Measurements from ENCODE around the gene ARHGAP6. TPM values are rescaled to one million over a fixed set of nuclear protein-coding genes. Genes with fewer than 3 reads are reported as not detected.

Gene ARHGAP6
- total RNA-seq, 1 experiment from 2014 or later = 0.10 TPM

DNA sequence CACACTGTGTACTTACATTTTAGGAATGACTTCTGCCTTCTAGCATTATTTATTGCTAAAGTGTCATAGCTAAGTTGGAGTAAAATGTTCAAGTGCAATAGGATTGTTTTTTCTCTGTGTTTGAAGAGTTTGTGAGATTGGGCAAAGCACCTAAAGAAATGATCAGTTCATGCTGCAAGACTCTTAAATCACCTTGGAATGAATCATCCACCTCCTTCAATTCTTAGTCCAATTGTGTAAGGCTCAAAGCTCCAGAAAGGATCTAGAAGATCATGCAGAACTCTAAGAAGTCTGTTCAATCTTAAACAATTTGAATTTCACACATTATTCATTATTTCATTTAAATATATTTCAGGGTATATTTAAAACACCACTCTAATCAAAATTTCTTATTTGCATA is 235.4 kb downstream of the ARHGAP6 start:
- no peak for DNase-seq (ENCODE audit: low read depth, low spot score)
- Histone ChIP-seq H3K9ac (ENCODE audit: low read length) (no peak overlapping the region), H3K4me3 (replicated peaks in 1 of 2; ENCODE audit: low read depth in 1 of 2, low read length in 2 of 2) (no peak overlapping the region), H3K4me1 (ENCODE audit: control insufficient read depth in 1 of 2, insufficient read depth in 2 of 2, low read length in 2 of 2) (no peaks in the 10 kb centered on the region), H4K20me1 (ENCODE audit: insufficient read depth) (no peaks in the 10 kb centered on the region), H3K27me3 (ENCODE audit: insufficient read depth, low read length) (peaks cover 3% of the 10 kb centered on the region; the same call in 1 of the 2 replicates), H3K27ac (ENCODE audit: low read depth, low read length) (no peak overlapping the region), H3K36me3 (ENCODE audit: control insufficient read depth in 1 of 2, insufficient read depth in 2 of 2, low read length in 2 of 2) (no peaks in the 10 kb centered on the region), H3K9me3 (ENCODE audit: control insufficient read depth in 1 of 2, insufficient read depth in 1 of 2, low read depth in 1 of 2, low read length in 2 of 2) (no peaks in the 10 kb centered on the region), H3K9me2 (ENCODE audit: insufficient read depth) (no peaks in the 10 kb centered on the region), H3K79me2 (ENCODE audit: insufficient read depth, low read length) (no peaks in the 10 kb centered on the region), H2AFZ (ENCODE audit: low read depth, low read length, poor library complexity, severe bottlenecking) (no peak overlapping the region), H3K4me2 (ENCODE audit: low read length) (no peak overlapping the region)
- TF ChIP-seq SP1 (IDR thresholded peaks at IDR 0.05; ENCODE audit: low read depth) = no peak
- no peak for TF ChIP-seq FOSL1 (IDR thresholded peaks at IDR 0.05; ENCODE audit: low read depth)
- TF ChIP-seq EZH2 (IDR thresholded peaks at IDR 0.05) = no peak
- TF ChIP-seq, protein P1, sequence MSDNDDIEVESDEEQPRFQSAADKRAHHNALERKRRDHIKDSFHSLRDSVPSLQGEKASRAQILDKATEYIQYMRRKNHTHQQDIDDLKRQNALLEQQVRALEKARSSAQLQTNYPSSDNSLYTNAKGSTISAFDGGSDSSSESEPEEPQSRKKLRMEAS (IDR thresholded peaks at IDR 0.05) = no peak
- TF ChIP-seq, protein P2, sequence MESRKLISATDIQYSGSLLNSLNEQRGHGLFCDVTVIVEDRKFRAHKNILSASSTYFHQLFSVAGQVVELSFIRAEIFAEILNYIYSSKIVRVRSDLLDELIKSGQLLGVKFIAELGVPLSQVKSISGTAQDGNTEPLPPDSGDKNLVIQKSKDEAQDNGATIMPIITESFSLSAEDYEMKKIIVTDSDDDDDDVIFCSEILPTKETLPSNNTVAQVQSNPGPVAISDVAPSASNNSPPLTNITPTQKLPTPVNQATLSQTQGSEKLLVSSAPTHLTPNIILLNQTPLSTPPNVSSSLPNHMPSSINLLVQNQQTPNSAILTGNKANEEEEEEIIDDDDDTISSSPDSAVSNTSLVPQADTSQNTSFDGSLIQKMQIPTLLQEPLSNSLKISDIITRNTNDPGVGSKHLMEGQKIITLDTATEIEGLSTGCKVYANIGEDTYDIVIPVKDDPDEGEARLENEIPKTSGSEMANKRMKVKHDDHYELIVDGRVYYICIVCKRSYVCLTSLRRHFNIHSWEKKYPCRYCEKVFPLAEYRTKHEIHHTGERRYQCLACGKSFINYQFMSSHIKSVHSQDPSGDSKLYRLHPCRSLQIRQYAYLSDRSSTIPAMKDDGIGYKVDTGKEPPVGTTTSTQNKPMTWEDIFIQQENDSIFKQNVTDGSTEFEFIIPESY (IDR thresholded peaks at IDR 0.05; ENCODE audit: extremely low read depth, insufficient replicate concordance, low read length) = no peak
- no peak for ATAC-seq
- POLR2A ChIA-PET = no interaction called here
- intact Hi-C loops (cut with micrococcal nuclease) = no loop called here
- no TSS peak for BruUV-seq (replicated peaks)
- CTCF ChIA-PET = no interaction called here
- RAD21 ChIA-PET (ENCODE audit: low non-redundant PET in 1 of 2, low total read pairs in 2 of 2, uncharacterized antibody in 2 of 2, unreplicated experiment in 2 of 2) = no interaction called here

DNA sequence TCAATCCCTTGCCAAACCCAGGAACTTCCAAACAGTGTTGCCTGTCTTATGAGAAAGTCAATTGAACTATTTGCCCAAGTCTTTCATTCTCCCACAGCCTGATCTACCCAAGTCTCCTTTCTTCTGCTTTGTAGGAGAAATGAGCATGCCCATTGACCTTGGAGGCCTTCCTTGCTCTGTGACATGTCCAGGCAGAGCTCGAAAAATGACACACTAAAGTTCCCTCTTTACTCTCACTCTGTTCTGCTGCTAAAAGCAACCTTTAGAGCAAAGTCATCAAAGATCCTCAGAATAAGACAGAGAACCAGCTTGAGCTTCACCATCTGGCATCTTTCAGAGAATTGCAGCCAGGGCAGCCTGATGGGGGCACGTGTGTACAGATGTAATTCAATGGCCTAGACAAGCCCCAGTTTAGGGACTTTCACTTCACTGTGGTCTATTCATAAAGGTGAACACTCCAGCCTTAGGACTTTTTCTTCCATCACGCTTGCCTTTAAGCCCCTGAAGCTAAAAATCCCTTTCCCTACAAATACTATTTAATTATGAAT is 236.1 kb downstream of the ARHGAP6 start:
- Histone ChIP-seq H3K4me2 (ENCODE audit: low read length) (no peak overlapping the region), H3K4me1 (ENCODE audit: control insufficient read depth in 1 of 2, insufficient read depth in 2 of 2, low read length in 2 of 2) (no peaks in the 10 kb centered on the region), H3K27me3 (ENCODE audit: insufficient read depth, low read length) (peaks cover 3% of the 10 kb centered on the region; the same call in 1 of the 2 replicates), H3K36me3 (ENCODE audit: control insufficient read depth in 1 of 2, insufficient read depth in 2 of 2, low read length in 2 of 2) (no peaks in the 10 kb centered on the region), H3K79me2 (ENCODE audit: insufficient read depth, low read length) (no peaks in the 10 kb centered on the region), H3K27ac (ENCODE audit: low read depth, low read length) (no peak overlapping the region), H3K9me3 (ENCODE audit: control insufficient read depth in 1 of 2, insufficient read depth in 1 of 2, low read depth in 1 of 2, low read length in 2 of 2) (no peaks in the 10 kb centered on the region), H3K9ac (ENCODE audit: low read length) (no peak overlapping the region), H2AFZ (ENCODE audit: low read depth, low read length, poor library complexity, severe bottlenecking) (no peak overlapping the region), H4K20me1 (ENCODE audit: insufficient read depth) (no peaks in the 10 kb centered on the region), H3K4me3 (replicated peaks in 1 of 2; ENCODE audit: low read depth in 1 of 2, low read length in 2 of 2) (no peak overlapping the region), H3K9me2 (ENCODE audit: insufficient read depth) (no peaks in the 10 kb centered on the region)
- ChIA-PET RAD21 (ENCODE audit: low non-redundant PET in 1 of 2, low total read pairs in 2 of 2, uncharacterized antibody in 2 of 2, unreplicated experiment in 2 of 2) (no interaction called here), POLR2A (no interaction called here), CTCF (no interaction called here)
- DNase-seq (ENCODE audit: low read depth, low spot score) (no peak), ATAC-seq (no peak)
- BruUV-seq (replicated peaks) = no TSS peak
- intact Hi-C loops (cut with micrococcal nuclease) = no loop called here
- TF ChIP-seq, protein P1 (IDR thresholded peaks at IDR 0.05) = no peak
- TF ChIP-seq CBX3 (IDR thresholded peaks at IDR 0.05; ENCODE audit: low read depth) (no peak), EZH2phosphoT487 (IDR thresholded peaks at IDR 0.05; ENCODE audit: borderline replicate concordance) (no peak), POLR2AphosphoS5 (IDR thresholded peaks at IDR 0.05; ENCODE audit: low read depth, low read length) (no peak), ELF1 (IDR thresholded peaks at IDR 0.05; ENCODE audit: borderline replicate concordance, low read depth) (no peak), TCF7L2 (IDR thresholded peaks at IDR 0.05; ENCODE audit: borderline replicate concordance, extremely low read depth, insufficient read depth, insufficient read length) (no peak), POLR2A (IDR thresholded peaks at IDR 0.05; ENCODE audit: borderline replicate concordance, extremely low read depth, insufficient read depth, insufficient read length) (no peak), JUND (IDR thresholded peaks at IDR 0.05) (no peak), SP1 (IDR thresholded peaks at IDR 0.05; ENCODE audit: low read depth) (no peak), EZH2 (IDR thresholded peaks at IDR 0.05) (no peak), SRF (IDR thresholded peaks at IDR 0.05; ENCODE audit: low read depth) (no peak)
- TF ChIP-seq, protein P3, sequence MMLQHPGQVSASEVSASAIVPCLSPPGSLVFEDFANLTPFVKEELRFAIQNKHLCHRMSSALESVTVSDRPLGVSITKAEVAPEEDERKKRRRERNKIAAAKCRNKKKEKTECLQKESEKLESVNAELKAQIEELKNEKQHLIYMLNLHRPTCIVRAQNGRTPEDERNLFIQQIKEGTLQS (IDR thresholded peaks at IDR 0.05) = no peak
- TF ChIP-seq, protein P2 (IDR thresholded peaks at IDR 0.05; ENCODE audit: extremely low read depth, insufficient replicate concordance, low read length) = no peak

Data from HCT116 (cell line).